Right lobe of liver (tissue), 4 donors: ENCODE measurements around the gene TMEM205.
A peak's percentile ranks its signal among the peaks of the same experiment; 100 is the strongest.

ENCODE experiments used
- POLR2A ChIP-seq: fragments of 450-650 bp; IDR thresholded peaks from one replicate; pipeline ENCODE4 v1.6.1; 2017; ENCODE audit warnings: antibody characterized with exemption, mild to moderate bottlenecking
- TF ChIP-seq, protein P1 (sequence below), 4 donors: fragments of 200-600 bp in 3 of 4; fragments of 450-650 bp in 1 of 4; IDR thresholded peaks; one replicate each; pipeline versions ENCODE4 v1.5.1 to v1.8.0; 2016 to 2022; ENCODE audit warnings: antibody characterized with exemption in 4 of 4, mild to moderate bottlenecking in 2 of 4
- donor health status: DM: no; HTN: no; CAD: no.
- donor health status: DM: no; HTN: no; CAD: no.
- donor health status: DM: no; HTN: yes; CAD: no.

DNA sequence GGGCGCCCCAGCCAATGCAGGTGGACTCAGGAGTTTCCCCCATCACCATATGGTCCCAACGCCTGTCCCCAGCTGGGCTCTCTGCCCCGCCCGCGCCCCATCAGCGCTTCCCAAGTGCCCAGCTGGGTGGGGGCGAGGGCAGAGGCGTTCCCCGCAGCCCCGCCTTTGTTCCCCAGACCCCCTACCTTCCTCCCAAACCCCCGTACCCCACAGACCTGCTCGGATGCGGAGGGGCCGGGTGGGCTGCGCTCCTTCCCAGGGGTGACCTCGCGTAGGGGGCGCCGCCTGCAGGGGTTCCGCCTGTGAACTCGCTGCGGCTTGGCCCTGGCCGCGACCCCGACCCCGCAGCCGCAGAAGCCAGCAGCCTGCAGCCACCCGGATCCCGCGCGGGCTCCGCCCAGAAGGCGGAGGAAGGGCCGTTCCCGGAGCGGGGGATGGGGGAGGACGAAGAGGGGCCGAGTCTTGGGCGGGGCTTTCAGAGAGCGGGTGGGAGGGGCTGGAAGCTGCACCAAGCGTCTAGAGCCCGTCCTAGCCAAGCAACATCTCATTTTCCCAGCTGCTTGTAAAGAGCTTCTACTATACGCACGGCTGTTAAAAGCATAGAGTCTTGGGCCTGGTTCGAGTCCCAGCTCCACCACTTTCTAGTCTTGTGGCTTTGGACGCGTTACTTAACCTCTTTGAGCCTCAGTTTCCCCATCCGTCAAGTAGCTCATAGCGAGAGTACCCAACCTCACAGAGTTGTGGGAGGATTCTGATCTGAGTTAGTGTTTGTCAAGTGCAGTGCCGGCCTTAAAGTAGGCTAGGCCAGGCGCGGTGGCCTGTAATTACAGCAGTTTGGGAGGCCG lies 6.6 kb downstream of the TMEM205 start, which contains the start of gene RAB3D:
- TF ChIP-seq, protein P1, sequence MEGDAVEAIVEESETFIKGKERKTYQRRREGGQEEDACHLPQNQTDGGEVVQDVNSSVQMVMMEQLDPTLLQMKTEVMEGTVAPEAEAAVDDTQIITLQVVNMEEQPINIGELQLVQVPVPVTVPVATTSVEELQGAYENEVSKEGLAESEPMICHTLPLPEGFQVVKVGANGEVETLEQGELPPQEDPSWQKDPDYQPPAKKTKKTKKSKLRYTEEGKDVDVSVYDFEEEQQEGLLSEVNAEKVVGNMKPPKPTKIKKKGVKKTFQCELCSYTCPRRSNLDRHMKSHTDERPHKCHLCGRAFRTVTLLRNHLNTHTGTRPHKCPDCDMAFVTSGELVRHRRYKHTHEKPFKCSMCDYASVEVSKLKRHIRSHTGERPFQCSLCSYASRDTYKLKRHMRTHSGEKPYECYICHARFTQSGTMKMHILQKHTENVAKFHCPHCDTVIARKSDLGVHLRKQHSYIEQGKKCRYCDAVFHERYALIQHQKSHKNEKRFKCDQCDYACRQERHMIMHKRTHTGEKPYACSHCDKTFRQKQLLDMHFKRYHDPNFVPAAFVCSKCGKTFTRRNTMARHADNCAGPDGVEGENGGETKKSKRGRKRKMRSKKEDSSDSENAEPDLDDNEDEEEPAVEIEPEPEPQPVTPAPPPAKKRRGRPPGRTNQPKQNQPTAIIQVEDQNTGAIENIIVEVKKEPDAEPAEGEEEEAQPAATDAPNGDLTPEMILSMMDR (IDR thresholded peaks at IDR 0.05), result no peak
- peak; percentile 26 for TF ChIP-seq POLR2A
